T-helper 2 cell (primary cell): Measurements from ENCODE around the gene CXCL12.

Source experiments
- DNase-seq, 5 experiments: peaks; one replicate each; pipeline versions ENCODE4 v3.0.0 to v3.0.0-alpha.2; 2012 to 2022

The CXCL12 gene

GRCh38 chr10:44334091-44334490, 50.8 kb downstream of the CXCL12 start:
- DNase-seq: no peak

- DNase-seq: no peak
Measured at GRCh38 chr10:44333511-44333910, 51.4 kb downstream of the CXCL12 start.

GRCh38 chr10:44332465-44332864, 52.4 kb downstream of the CXCL12 start:
- no peak for DNase-seq

GRCh38 chr10:44330431-44330830, 54.5 kb downstream of the CXCL12 start:
- DNase-seq: no peak

GRCh38 chr10:44327461-44327860, 57.4 kb downstream of the CXCL12 start:
- DNase-seq: no peak
